Measurements from ENCODE around the gene AP4E1.
"Not testable (repeated sequence)": the region's sequence is repeated elsewhere in the genome, so short reads cannot be mapped to it uniquely, and the experiment has no call there.

Gene AP4E1

GRCh38 chr15:50890751-50891150, 17.7 kb upstream of the AP4E1 start:
- no peak for DNase-seq

- no peak for DNase-seq
Observed at GRCh38 chr15:50891159-50891558, 17.3 kb upstream of the AP4E1 start.

- no peak for DNase-seq
Observed at GRCh38 chr15:50893976-50894375, 14.5 kb upstream of the AP4E1 start.

GRCh38 chr15:50901390-50901789, 7.1 kb upstream of the AP4E1 start:
- not testable (repeated sequence) for DNase-seq

- no peak for DNase-seq
Observed at GRCh38 chr15:50904211-50904610, 4.3 kb upstream of the AP4E1 start.

- DNase-seq, result no peak
Observed at GRCh38 chr15:50905055-50905454, 3.4 kb upstream of the AP4E1 start.

GRCh38 chr15:50906954-50907600, 1.4 kb upstream of the AP4E1 start:
- DNase-seq, result no peak

GRCh38 chr15:50907601-50908208, 778 bp upstream of the AP4E1 start:
- DNase-seq, result no peak

GRCh38 chr15:50909010-50909317, 481 bp downstream of the AP4E1 start:
- no peak for DNase-seq

- not testable (repeated sequence) for DNase-seq
Observed at GRCh38 chr15:50910426-50910795, 1.9 kb downstream of the AP4E1 start.

- no peak for DNase-seq
Observed at GRCh38 chr15:50911001-50911400, 2.5 kb downstream of the AP4E1 start.

GRCh38 chr15:50911621-50912020, 3.1 kb downstream of the AP4E1 start:
- DNase-seq, result no peak

- DNase-seq, result no peak
Observed at GRCh38 chr15:50916400-50916799, 7.9 kb downstream of the AP4E1 start.

- not testable (repeated sequence) for DNase-seq
Observed at GRCh38 chr15:50919359-50919758, 10.9 kb downstream of the AP4E1 start.

- no peak for DNase-seq
Observed at GRCh38 chr15:50925281-50925680, 16.8 kb downstream of the AP4E1 start.

GRCh38 chr15:50929062-50929461, 20.6 kb downstream of the AP4E1 start:
- no peak for DNase-seq

- no peak for DNase-seq
Observed at GRCh38 chr15:50930792-50931191, 22.3 kb downstream of the AP4E1 start.

- no peak for DNase-seq
Observed at GRCh38 chr15:50933341-50933740, 24.9 kb downstream of the AP4E1 start.

GRCh38 chr15:50938525-50938924, 30.0 kb downstream of the AP4E1 start:
- DNase-seq, result no peak

GRCh38 chr15:50939911-50940310, 31.4 kb downstream of the AP4E1 start:
- no peak for DNase-seq

GRCh38 chr15:50940506-50940905, 32.0 kb downstream of the AP4E1 start:
- no peak for DNase-seq

- no peak for DNase-seq
Observed at GRCh38 chr15:50943638-50944037, 35.2 kb downstream of the AP4E1 start.

GRCh38 chr15:50944672-50945071, 36.2 kb downstream of the AP4E1 start:
- no peak for DNase-seq

GRCh38 chr15:50945725-50946124, 37.2 kb downstream of the AP4E1 start:
- DNase-seq, result no peak

GRCh38 chr15:50950745-50951144, 42.3 kb downstream of the AP4E1 start:
- not testable (repeated sequence) for DNase-seq
